Naive thymus-derived CD4-positive, alpha-beta T cell (primary cell): ENCODE results near the gene GNB5. TPM values are rescaled to one million over a fixed set of nuclear protein-coding genes. Genes with fewer than 3 reads are reported as not detected.

Source experiments
- ATAC-seq: fragments of 150-1000 bp; cut with Tn5 transposase; 2 replicates; pipeline ENCODE4 v1.10.0; 2021; ENCODE audit warnings: mild to moderate bottlenecking, moderate library complexity
- CTCF ChIA-PET: fragments of 350-600 bp; sonication (Branson Sonifier 250); formaldehyde crosslinking; loops from one replicate; lab custom pipeline; 2021; ENCODE audit warnings: antibody characterized with exemption; lab: Charles Lee
- POLR2A ChIA-PET: fragments of 350-600 bp; sonication (Branson Sonifier 250); formaldehyde crosslinking; loops from one replicate; lab custom pipeline; 2021; ENCODE audit warnings: antibody characterized with exemption, inconsistent platforms; lab: Charles Lee
- DNase-seq, 9 donors: peaks; one replicate each; pipeline versions ENCODE4 v3.0.0 to v3.0.0-alpha.2; 2020 to 2022; ENCODE audit warnings: mixed read lengths in 1 of 9
- H3K27ac ChIP-seq: one replicate; pipeline ENCODE4 v1.7.0; 2013; ENCODE audit warnings: mild to moderate bottlenecking, low read depth, low read length, moderate library complexity
- H3K27me3 ChIP-seq, 2 donors: one replicate each; pipeline ENCODE4 v1.7.0; 2013; ENCODE audit warnings: low read length in 2 of 2, mild to moderate bottlenecking in 2 of 2, moderate library complexity in 2 of 2; ENCODE audit not compliant: control insufficient read depth in 2 of 2, insufficient read depth in 2 of 2
- H3K36me3 ChIP-seq, 3 experiments: 1 replicate in 2 of 3; 2 replicates in 1 of 3; pipeline ENCODE4 v1.7.0; 2013; ENCODE audit warnings: low read length in 3 of 3, mild to moderate bottlenecking in 3 of 3, moderate library complexity in 1 of 3; ENCODE audit not compliant: insufficient read depth in 3 of 3, control insufficient read depth in 2 of 3
- H3K4me1 ChIP-seq, 2 donors: one replicate each; pipeline ENCODE4 v1.7.0; 2013; ENCODE audit warnings: low read length in 2 of 2, mild to moderate bottlenecking in 2 of 2, moderate library complexity in 1 of 2; ENCODE audit not compliant: control insufficient read depth in 2 of 2, insufficient read depth in 2 of 2
- H3K4me3 ChIP-seq: 2 replicates; pipeline ENCODE4 v1.7.0; 2013; ENCODE audit warnings: mild to moderate bottlenecking, low read length
- H3K9me3 ChIP-seq, 3 experiments: 1 replicate in 2 of 3; 2 replicates in 1 of 3; pipeline ENCODE4 v1.7.0; 2013; ENCODE audit warnings: low read length in 3 of 3; ENCODE audit not compliant: control insufficient read depth in 2 of 3
- H3K27ac Mint-ChIP-seq, 9 donors: one replicate each; pipeline ENCODE4 v1.8.0; 2020 to 2022; ENCODE audit warnings: mixed read lengths in 9 of 9, mild to moderate bottlenecking in 8 of 9, moderate library complexity in 5 of 9, inconsistent platforms in 2 of 9
- H3K27me3 Mint-ChIP-seq, 5 donors: one replicate each; pipeline ENCODE4 v1.8.0; 2021 to 2022; ENCODE audit warnings: mixed read lengths in 5 of 5, mild to moderate bottlenecking in 1 of 5
- H3K36me3 Mint-ChIP-seq, 5 donors: one replicate each; pipeline ENCODE4 v1.8.0; 2020 to 2022; ENCODE audit warnings: mixed read lengths in 5 of 5, mild to moderate bottlenecking in 3 of 5, inconsistent platforms in 1 of 5
- H3K4me1 Mint-ChIP-seq, 7 donors: one replicate each; pipeline ENCODE4 v1.8.0; 2020 to 2022; ENCODE audit warnings: mixed read lengths in 7 of 7, mild to moderate bottlenecking in 3 of 7, inconsistent platforms in 1 of 7
- H3K4me3 Mint-ChIP-seq, 10 donors: one replicate each; pipeline ENCODE4 v1.8.0; 2020 to 2022; ENCODE audit warnings: mild to moderate bottlenecking in 10 of 10, mixed read lengths in 10 of 10, moderate library complexity in 6 of 10, inconsistent platforms in 2 of 10
- H3K9me3 Mint-ChIP-seq, 11 donors: one replicate each; pipeline ENCODE4 v1.8.0; 2020 to 2022; ENCODE audit warnings: mixed read lengths in 11 of 11, mild to moderate bottlenecking in 4 of 11, inconsistent platforms in 1 of 11, moderate library complexity in 1 of 11
- intact Hi-C, 2 donors: fragments of 100-400 bp; cut with micrococcal nuclease; formaldehyde crosslinking; loops; one replicate each; pipeline ENCODE4 v1.15.1; 2023
- polyA plus RNA-seq, 2 donors: library from polyadenylated mRNA; unstranded; fragments of 300-500 nt; fragmentation: Illumina TruSeq; gene quantifications; one replicate each; pipeline ENCODE4 v1.2.3, GENCODE V29; 2021
- total RNA-seq, 6 experiments: library from RNA in 5 of 6; stranded (reverse) in 5 of 6; gene quantifications; 1 replicate in 5 of 6; 2 replicates in 1 of 6; pipeline ENCODE4 v1.2.3 and lab custom pipeline; 2021 to 2026

Gene GNB5
- total and polyA plus RNA-seq, 7 experiments from 2014 or later = 35.1 to 80.0 (median 49.0) TPM

GRCh38 chr15:52186651-52187486 is 4.3 kb downstream of the GNB5 start:
- H3K27me3 Mint-ChIP-seq = no peaks in the 10 kb centered on the region
- intact Hi-C loops = no loop called here
- Histone ChIP-seq H3K36me3 (no peaks in the 10 kb centered on the region), H3K27me3 (no peaks in the 10 kb centered on the region), H3K9me3 (no peaks in the 10 kb centered on the region), H3K27ac (no peak overlapping the region), H3K4me1 (peaks cover 0 to 4% of the 10 kb centered on the region in 2 donors), H3K4me3 (no peak overlapping the region)
- ATAC-seq (no peak), DNase-seq (no peak)
- H3K4me1 Mint-ChIP-seq = peaks cover 0 to 8% (median 4%) of the 10 kb centered on the region in 7 donors
- H3K36me3 Mint-ChIP-seq = peaks cover 0 to 5% (median 0%) of the 10 kb centered on the region in 5 donors
- ChIA-PET POLR2A (interaction anchor here (1.4 kb wide), 1 partner anchor 36 kb away, joined by 3 read pairs; no protein-coding TSS in a partner anchor), CTCF (interaction anchor here (0.7 to 1.0 kb wide), 2 partner anchors 38 to 203 kb away, joined by 3 to 4 read pairs; no protein-coding TSS in a partner anchor)
- peaks cover 0 to 1% (median 0%) of the 10 kb centered on the region in 11 donors for H3K9me3 Mint-ChIP-seq
- H3K27ac Mint-ChIP-seq = peak overlapping the region in 1 of 9 donors; percentile 17
- H3K4me3 Mint-ChIP-seq = no peak overlapping the region

DNA sequence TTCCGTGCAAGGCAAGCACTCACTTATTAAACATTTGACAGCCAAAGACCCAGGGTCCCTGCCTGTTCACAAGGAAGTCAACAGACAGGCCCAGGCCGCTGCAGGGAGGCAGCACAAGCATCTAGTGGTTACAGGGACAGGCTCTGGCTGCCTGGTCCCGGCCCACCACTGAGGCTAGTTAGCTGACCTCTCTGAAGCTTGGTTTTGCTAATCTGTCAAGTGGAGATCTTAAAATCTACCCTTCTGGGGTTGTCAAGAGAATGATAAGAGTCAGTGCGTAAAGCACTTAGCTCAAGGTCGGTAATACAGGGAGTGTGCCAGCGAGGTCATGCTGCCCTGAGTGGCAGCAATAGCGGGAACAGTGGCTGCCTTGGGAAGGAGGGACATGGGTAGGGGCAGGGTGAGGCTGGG is 6.0 kb downstream of the GNB5 start:
- Histone ChIP-seq H3K27me3 (no peaks in the 10 kb centered on the region), H3K27ac (no peak overlapping the region), H3K36me3 (no peaks in the 10 kb centered on the region), H3K4me3 (no peak overlapping the region), H3K4me1 (peaks cover 7 to 15% of the 10 kb centered on the region in 2 donors), H3K9me3 (no peaks in the 10 kb centered on the region)
- Mint-ChIP-seq H3K27me3 (no peaks in the 10 kb centered on the region), H3K4me3 (no peak overlapping the region), H3K4me1 (peaks cover 4 to 19% (median 13%) of the 10 kb centered on the region in 7 donors), H3K36me3 (peaks cover 0 to 5% (median 0%) of the 10 kb centered on the region in 5 donors), H3K27ac (no peak overlapping the region), H3K9me3 (peaks cover 0 to 1% (median 0%) of the 10 kb centered on the region in 11 donors)
- ATAC-seq (no peak), DNase-seq (no peak)
- ChIA-PET POLR2A (interaction anchor here (0.5 to 1.4 kb wide), 3 partner anchors 17 to 42 kb away, joined by 3 to 4 read pairs (median 3); no protein-coding TSS in a partner anchor), CTCF (interaction anchor here (1.0 kb wide), 1 partner anchor 40 kb away, joined by 4 read pairs; no protein-coding TSS in a partner anchor)
- intact Hi-C loops = no loop called here

GRCh38 chr15:52184721-52185120 is 6.5 kb downstream of the GNB5 start:
- no peak overlapping the region for H3K27ac ChIP-seq
- H3K27me3 ChIP-seq = no peaks in the 10 kb centered on the region
- Mint-ChIP-seq H3K27ac (no peak overlapping the region), H3K9me3 (peaks cover 0 to 1% (median 0%) of the 10 kb centered on the region in 11 donors), H3K36me3 (peaks cover 0 to 5% (median 0%) of the 10 kb centered on the region in 5 donors), H3K4me1 (peaks cover 4 to 19% (median 13%) of the 10 kb centered on the region in 7 donors), H3K27me3 (no peaks in the 10 kb centered on the region), H3K4me3 (no peak overlapping the region)
- no peak overlapping the region for H3K4me3 ChIP-seq
- ChIA-PET CTCF (interaction anchor here (1.0 to 2.4 kb wide), 2 partner anchors 9 to 43 kb away, joined by 4 to 14 read pairs; no protein-coding TSS in a partner anchor), POLR2A (interaction anchor here (0.5 to 1.5 kb wide), 6 partner anchors 10 to 48 kb away, joined by 3 to 6 read pairs (median 3); no protein-coding TSS in a partner anchor)
- peaks cover 7 to 15% of the 10 kb centered on the region in 2 donors for H3K4me1 ChIP-seq
- no peak for DNase-seq
- ATAC-seq = no peak
- H3K9me3 ChIP-seq = no peaks in the 10 kb centered on the region
- intact Hi-C loops = loop anchor here (5.0 kb wide), 2 partner anchors 447 to 493 kb away; partner anchors contain the start of genes ATOSA (in 1 of the 2) and LYSMD2 (in 1 of the 2)
- H3K36me3 ChIP-seq = peaks cover 0 to 3% (median 0%) of the 10 kb centered on the region in 3 experiments

DNA sequence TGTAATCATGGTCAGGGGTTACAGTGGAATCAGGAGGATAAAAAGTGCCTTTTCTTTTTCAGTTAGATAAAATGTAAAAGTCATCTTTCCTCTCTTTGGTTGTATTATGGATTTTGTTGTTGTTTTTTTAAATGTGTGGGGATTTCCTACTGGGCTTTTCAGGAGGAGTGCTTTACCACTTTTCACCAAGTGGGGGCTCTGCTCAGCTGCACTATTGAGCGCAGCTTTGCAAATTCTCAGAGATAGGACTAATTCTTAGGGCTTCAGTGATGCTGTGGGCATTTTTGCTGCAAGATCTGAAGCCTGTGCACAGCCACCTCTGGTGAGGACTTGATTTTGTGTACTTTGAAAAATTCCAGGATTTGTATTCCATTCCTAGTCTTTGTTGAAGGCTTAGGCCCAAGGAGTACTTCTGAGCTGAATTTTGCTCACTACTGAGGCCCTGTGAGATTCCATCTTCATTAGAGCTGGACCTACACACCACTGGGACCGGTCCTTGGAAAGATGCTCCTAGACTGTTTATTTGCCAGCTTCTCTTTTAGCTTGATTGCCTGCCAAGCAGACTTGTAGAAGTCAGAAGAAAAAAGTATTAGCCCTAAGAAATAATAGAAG is 7.5 kb downstream of the GNB5 start:
- no peaks in the 10 kb centered on the region for H3K27me3 Mint-ChIP-seq
- Histone ChIP-seq H3K9me3 (no peaks in the 10 kb centered on the region), H3K27me3 (no peaks in the 10 kb centered on the region), H3K4me3 (no peak overlapping the region), H3K4me1 (peaks cover 10 to 17% of the 10 kb centered on the region in 2 donors), H3K27ac (no peak overlapping the region), H3K36me3 (peaks cover 0 to 3% (median 0%) of the 10 kb centered on the region in 3 experiments)
- intact Hi-C loops = loop anchor here (1.0 to 5.0 kb wide), 4 partner anchors 25 to 494 kb away; partner anchors contain the start of genes ATOSA (in 1 of the 2) and LYSMD2 (in 1 of the 2)
- H3K27ac Mint-ChIP-seq = peak overlapping the region in 6 of 9 donors; percentile 1 to 54 (median 19)
- peaks cover 6 to 24% (median 18%) of the 10 kb centered on the region in 7 donors for H3K4me1 Mint-ChIP-seq
- peak overlapping the region in 1 of 10 donors; percentile 4 for H3K4me3 Mint-ChIP-seq
- peaks cover 0 to 1% (median 0%) of the 10 kb centered on the region in 11 donors for H3K9me3 Mint-ChIP-seq
- DNase-seq (no peak), ATAC-seq (no peak)
- POLR2A ChIA-PET = interaction anchor here (1.1 to 1.5 kb wide), 4 partner anchors 9 to 47 kb away, joined by 3 to 6 read pairs (median 4); no protein-coding TSS in a partner anchor
- CTCF ChIA-PET = interaction anchor here (0.7 to 2.4 kb wide), 5 partner anchors 10 to 44 kb away, joined by 3 to 14 read pairs (median 3); no protein-coding TSS in a partner anchor
- peaks cover 0 to 5% (median 0%) of the 10 kb centered on the region in 5 donors for H3K36me3 Mint-ChIP-seq

DNA sequence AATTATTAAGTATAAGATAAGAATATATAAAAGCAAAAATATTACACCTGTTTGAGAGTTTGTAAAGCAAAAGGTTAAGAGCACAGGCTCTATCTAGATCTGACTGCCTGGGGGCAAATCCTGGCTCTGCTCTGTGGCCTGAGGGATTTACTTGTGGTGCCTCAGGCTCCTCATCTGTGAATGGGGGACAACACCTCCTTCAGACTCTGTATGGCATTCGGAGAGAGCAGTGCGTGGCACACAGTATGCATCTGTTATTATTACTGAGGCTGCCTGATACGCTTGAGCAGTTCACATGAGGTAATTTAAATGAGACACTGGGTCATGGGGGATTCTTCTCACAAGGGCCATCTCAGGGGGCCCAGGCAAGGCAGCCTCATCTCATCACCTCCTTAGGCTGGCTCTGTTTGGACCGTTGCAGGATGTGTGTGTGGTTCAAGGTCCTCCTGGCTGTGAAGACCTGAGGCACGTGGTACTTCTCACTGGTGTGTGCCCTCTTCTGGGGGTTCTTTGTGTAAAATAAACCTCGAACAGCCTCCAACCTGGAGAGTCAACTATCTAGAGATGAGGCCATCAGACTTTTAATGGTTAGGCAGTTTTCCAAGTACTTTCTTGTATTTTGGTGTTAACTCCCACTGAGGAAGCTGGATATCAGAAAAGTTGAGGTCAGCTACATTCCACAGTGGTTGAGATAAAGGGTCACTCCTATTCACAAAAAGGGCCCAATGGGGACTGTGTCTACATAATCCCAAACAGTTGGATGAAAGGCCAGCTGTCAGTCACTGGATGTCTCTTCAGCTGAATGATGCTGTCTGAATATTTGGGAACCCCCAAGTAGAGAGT is 9.0 kb downstream of the GNB5 start:
- ATAC-seq = no peak
- POLR2A ChIA-PET = interaction anchor here (0.7 to 4.5 kb wide), 2 partner anchors 35 to 51 kb away, joined by 4 to 53 read pairs; no protein-coding TSS in a partner anchor
- no peaks in the 10 kb centered on the region for H3K27me3 Mint-ChIP-seq

More for the DNA sequence above, 9.0 kb downstream of the GNB5 start:
- Mint-ChIP-seq H3K4me1 (peaks cover 10 to 39% (median 31%) of the 10 kb centered on the region in 7 donors), H3K27ac (peak overlapping the region in 4 of 9 donors; percentile 3 to 95 (median 44)), H3K36me3 (peaks cover 0 to 5% (median 0%) of the 10 kb centered on the region in 5 donors), H3K4me3 (peak overlapping the region in 2 of 10 donors; percentile 5 to 86), H3K9me3 (peaks cover 0 to 1% (median 0%) of the 10 kb centered on the region in 11 donors)
- Histone ChIP-seq H3K27ac (no peak overlapping the region), H3K4me3 (no peak overlapping the region), H3K36me3 (peaks cover 0 to 3% (median 0%) of the 10 kb centered on the region in 3 experiments), H3K27me3 (no peaks in the 10 kb centered on the region), H3K4me1 (peaks cover 19 to 20% of the 10 kb centered on the region in 2 donors), H3K9me3 (no peaks in the 10 kb centered on the region)
- DNase-seq = no peak
- intact Hi-C loops = loop anchor here (2.0 to 5.0 kb wide), 3 partner anchors 445 to 497 kb away; partner anchors contain the start of genes ATOSA (in 2 of the 2) and LYSMD2 (in 1 of the 2)
- CTCF ChIA-PET = interaction anchor here (0.6 to 2.4 kb wide), 2 partner anchors 26 to 46 kb away, joined by 4 to 14 read pairs; no protein-coding TSS in a partner anchor
